ENCODE data around the gene RNF213. TPM values are rescaled to one million over a fixed set of nuclear protein-coding genes. Genes with fewer than 3 reads are reported as not detected.

Gene RNF213
- total RNA-seq, 1 donor from 2014 or later, result 120 TPM

DNA sequence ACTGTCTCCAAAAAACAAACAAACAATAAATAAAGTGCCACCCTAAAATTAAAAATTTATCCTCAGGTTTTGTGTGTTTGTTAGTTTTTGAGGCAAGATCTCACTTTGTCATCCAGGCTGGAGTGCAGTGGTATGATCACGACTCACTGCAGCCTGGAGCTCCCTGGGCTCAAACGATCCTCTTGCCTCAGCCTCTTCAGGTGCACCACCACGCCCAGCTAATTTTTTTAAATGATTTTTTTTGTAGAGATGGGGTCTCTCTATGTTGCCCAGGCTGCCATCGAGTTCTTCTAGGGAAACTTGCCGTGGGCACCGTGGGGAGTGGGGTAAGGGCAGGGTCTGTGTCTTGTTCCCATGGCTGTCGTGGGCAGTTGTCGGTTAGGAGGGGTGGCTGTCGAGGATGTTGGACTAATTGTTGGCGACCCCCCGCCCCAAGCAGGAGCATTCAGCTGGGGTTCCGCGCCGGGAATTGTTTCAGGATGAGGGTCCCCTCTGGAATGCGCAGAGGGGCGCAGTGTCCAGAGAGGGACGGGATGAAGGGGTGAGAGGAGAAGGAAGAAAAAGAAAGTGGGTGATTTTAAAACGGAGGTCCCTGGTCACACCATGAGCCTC, 1.1 kb upstream of the RNF213 start:
- peak overlapping the region; percentile 61 for H3K27ac ChIP-seq (ENCODE audit: low read depth, low read length)
- peaks cover 6% of the 10 kb centered on the region for H3K79me2 ChIP-seq (ENCODE audit: insufficient read depth, low read length)
- peak overlapping the region; percentile 51 for H3K4me3 ChIP-seq (ENCODE audit: insufficient read depth, low read depth, low read length)
- peak overlapping the region; percentile 86 for H3K4me3 Mint-ChIP-seq (ENCODE audit: unreplicated experiment)
- FAIRE-seq (no peak), DNase-seq (ENCODE audit: low read depth) (no peak)
- peak overlapping the region; percentile 66 for H3K9ac ChIP-seq (ENCODE audit: low read length)
- peak overlapping the region; percentile 86 for H3K4me2 ChIP-seq (ENCODE audit: low read length)
- no peaks in the 10 kb centered on the region for H3K9me3 ChIP-seq (ENCODE audit: insufficient read depth, low read depth, low read length)
- H3K9me3 Mint-ChIP-seq (ENCODE audit: unreplicated experiment), result no peaks in the 10 kb centered on the region
- peaks cover 34% of the 10 kb centered on the region for H3K4me1 Mint-ChIP-seq (ENCODE audit: low read depth, unreplicated experiment)
- H3K27me3 ChIP-seq (ENCODE audit: insufficient read depth, low read length), result no peaks in the 10 kb centered on the region
- TF ChIP-seq, protein P1, sequence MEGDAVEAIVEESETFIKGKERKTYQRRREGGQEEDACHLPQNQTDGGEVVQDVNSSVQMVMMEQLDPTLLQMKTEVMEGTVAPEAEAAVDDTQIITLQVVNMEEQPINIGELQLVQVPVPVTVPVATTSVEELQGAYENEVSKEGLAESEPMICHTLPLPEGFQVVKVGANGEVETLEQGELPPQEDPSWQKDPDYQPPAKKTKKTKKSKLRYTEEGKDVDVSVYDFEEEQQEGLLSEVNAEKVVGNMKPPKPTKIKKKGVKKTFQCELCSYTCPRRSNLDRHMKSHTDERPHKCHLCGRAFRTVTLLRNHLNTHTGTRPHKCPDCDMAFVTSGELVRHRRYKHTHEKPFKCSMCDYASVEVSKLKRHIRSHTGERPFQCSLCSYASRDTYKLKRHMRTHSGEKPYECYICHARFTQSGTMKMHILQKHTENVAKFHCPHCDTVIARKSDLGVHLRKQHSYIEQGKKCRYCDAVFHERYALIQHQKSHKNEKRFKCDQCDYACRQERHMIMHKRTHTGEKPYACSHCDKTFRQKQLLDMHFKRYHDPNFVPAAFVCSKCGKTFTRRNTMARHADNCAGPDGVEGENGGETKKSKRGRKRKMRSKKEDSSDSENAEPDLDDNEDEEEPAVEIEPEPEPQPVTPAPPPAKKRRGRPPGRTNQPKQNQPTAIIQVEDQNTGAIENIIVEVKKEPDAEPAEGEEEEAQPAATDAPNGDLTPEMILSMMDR (IDR thresholded peaks at IDR 0.05; ENCODE audit: insufficient read depth, low read depth, low read length), result no peak
- no peak for TF ChIP-seq EZH2 (IDR thresholded peaks at IDR 0.05; ENCODE audit: insufficient read depth, low read length)
- peak overlapping the region; percentile 63 for H2AFZ ChIP-seq (ENCODE audit: low read depth, low read length)
- no peaks in the 10 kb centered on the region for H3K36me3 ChIP-seq (ENCODE audit: insufficient read depth, low read length)
- H3K27me3 Mint-ChIP-seq (ENCODE audit: low read depth, unreplicated experiment), result no peaks in the 10 kb centered on the region
- peaks cover 2% of the 10 kb centered on the region for H3K36me3 Mint-ChIP-seq (ENCODE audit: low read depth, unreplicated experiment)
- H3K27ac Mint-ChIP-seq (ENCODE audit: unreplicated experiment), result peak overlapping the region; percentile 98
- peaks cover 10% of the 10 kb centered on the region for H4K20me1 ChIP-seq (ENCODE audit: insufficient read depth, low read length)
- H3K4me1 ChIP-seq (ENCODE audit: insufficient read depth, low read length), result peaks cover 12% of the 10 kb centered on the region

DNA sequence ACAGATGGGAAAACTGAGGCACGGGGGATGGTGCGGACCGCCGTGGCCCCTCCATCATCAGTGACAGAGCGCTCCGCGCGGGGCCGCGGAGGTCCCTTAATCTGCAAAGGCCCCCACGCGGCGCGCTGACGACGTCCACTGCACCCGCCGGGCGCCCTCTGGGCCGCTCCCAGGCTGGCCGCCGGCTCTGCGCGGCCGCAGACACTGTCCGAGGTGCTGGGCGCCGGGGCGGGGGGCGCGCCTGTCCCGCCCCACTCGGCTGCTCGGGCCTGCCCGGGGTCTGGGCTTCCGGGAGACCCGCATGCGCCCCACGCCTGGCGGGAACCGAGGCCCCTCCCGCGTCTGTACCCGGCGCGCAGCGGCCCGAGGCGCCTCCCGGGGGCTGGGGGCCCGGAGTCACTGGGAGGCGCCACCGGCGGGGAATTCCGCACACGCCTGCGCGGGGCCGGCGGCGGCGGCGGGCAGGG, 550 bp upstream of the RNF213 start:
- H2AFZ ChIP-seq (ENCODE audit: low read depth, low read length), result peak overlapping the region; percentile 63
- peaks cover 33% of the 10 kb centered on the region for H3K4me1 Mint-ChIP-seq (ENCODE audit: low read depth, unreplicated experiment)

More for the DNA sequence above, 550 bp upstream of the RNF213 start:
- H3K27ac ChIP-seq (ENCODE audit: low read depth, low read length), result peak overlapping the region; percentile 61
- peaks cover 10% of the 10 kb centered on the region for H3K4me1 ChIP-seq (ENCODE audit: insufficient read depth, low read length)
- H3K79me2 ChIP-seq (ENCODE audit: insufficient read depth, low read length), result peaks cover 6% of the 10 kb centered on the region
- no peaks in the 10 kb centered on the region for H3K27me3 ChIP-seq (ENCODE audit: insufficient read depth, low read length)
- peak overlapping the region; percentile 86 for H3K4me3 Mint-ChIP-seq (ENCODE audit: unreplicated experiment)
- peak overlapping the region; percentile 51 for H3K4me3 ChIP-seq (ENCODE audit: insufficient read depth, low read depth, low read length)
- H3K36me3 ChIP-seq (ENCODE audit: insufficient read depth, low read length), result no peaks in the 10 kb centered on the region
- H3K4me2 ChIP-seq (ENCODE audit: low read length), result peak overlapping the region; percentile 86
- peaks cover 13% of the 10 kb centered on the region for H4K20me1 ChIP-seq (ENCODE audit: insufficient read depth, low read length)
- peaks cover 4% of the 10 kb centered on the region for H3K36me3 Mint-ChIP-seq (ENCODE audit: low read depth, unreplicated experiment)
- no peaks in the 10 kb centered on the region for H3K9me3 ChIP-seq (ENCODE audit: insufficient read depth, low read depth, low read length)
- no peaks in the 10 kb centered on the region for H3K9me3 Mint-ChIP-seq (ENCODE audit: unreplicated experiment)
- peak overlapping the region; percentile 98 for H3K27ac Mint-ChIP-seq (ENCODE audit: unreplicated experiment)
- H3K9ac ChIP-seq (ENCODE audit: low read length), result peak overlapping the region; percentile 66
- FAIRE-seq (no peak), DNase-seq (ENCODE audit: low read depth) (peak; percentile 43)
- TF ChIP-seq, protein P1 (IDR thresholded peaks at IDR 0.05; ENCODE audit: insufficient read depth, low read depth, low read length), result no peak
- no peak for TF ChIP-seq EZH2 (IDR thresholded peaks at IDR 0.05; ENCODE audit: insufficient read depth, low read length)
- no peaks in the 10 kb centered on the region for H3K27me3 Mint-ChIP-seq (ENCODE audit: low read depth, unreplicated experiment)
